ENCODE data around the gene MYO18A. TPM values are rescaled to one million over a fixed set of nuclear protein-coding genes. Genes with fewer than 3 reads are reported as not detected.

MYO18A gene
- total and polyA plus RNA-seq, 10 of the 15 experiments (the other 5 are each of a cell fraction or from before 2014, with no cell fraction given), result 2.9 to 66.0 (median 24.5) TPM

- intact Hi-C loops (cut with micrococcal nuclease; ENCODE audit: unreplicated experiment), result no loop called here
- H2AFZ ChIP-seq (ENCODE audit: control insufficient read depth, low read depth, low read length), result no peak overlapping the region; the same call in 1 of the 2 replicates
- WGBS (ENCODE audit: insufficient coverage, insufficient replicate concordance, low lambda C conversion rate, missing lambda C conversion rate), result 85% methylated on average over 13 of the region's 13 CpGs
- no peak for DNase-seq (ENCODE audit: low read depth, low spot score)
- H3K36me3 ChIP-seq (ENCODE audit: control insufficient read depth in 2 of 2, insufficient read depth in 2 of 2, low read length in 1 of 2), result no peaks in the 10 kb centered on the region; a peak in 1 of 4 replicates
- peak overlapping the region; percentile 5; the same call in 1 of the 2 replicates for H3K9ac ChIP-seq (ENCODE audit: control insufficient read depth, insufficient read depth, low read length)
- in situ Hi-C loops (cut with MboI), result no loop called here
- peak overlapping the region; percentile 48 for H3K27ac ChIP-seq (ENCODE audit: control insufficient read depth, insufficient read depth)
- peaks cover 7% of the 10 kb centered on the region for H3K4me1 ChIP-seq (ENCODE audit: control insufficient read depth, insufficient read depth, low read length)
- H4K20me1 ChIP-seq (ENCODE audit: control insufficient read depth, insufficient read depth), result no peaks in the 10 kb centered on the region
- ATAC-seq, result no peak
- ChIA-PET SMC1A (ENCODE audit: uncharacterized antibody, unreplicated experiment) (interaction anchor here (0.6 to 0.8 kb wide), 2 partner anchors 14 to 16 kb away, joined by 3 read pairs; no protein-coding TSS in a partner anchor), CTCF (interaction anchor here (1.2 kb wide), 1 partner anchor 35 kb away, joined by 4 read pairs; no protein-coding TSS in a partner anchor), RAD21 (ENCODE audit: unreplicated experiment) (interaction anchor here (0.6 kb wide), 1 partner anchor 203 kb away, joined by 3 read pairs; no protein-coding TSS in a partner anchor), POLR2A (no interaction called here)
- BruUV-seq (replicated peaks), result no TSS peak
- TF ChIP-seq HDGF (IDR thresholded peaks at IDR 0.05), result no peak
- TF ChIP-seq BCL11A (IDR thresholded peaks at IDR 0.05; ENCODE audit: low read depth, low read length), result no peak
- TF ChIP-seq SMAD1 (IDR thresholded peaks at IDR 0.05; ENCODE audit: low read depth, partially characterized antibody), result no peak
- TF ChIP-seq SREBF2 (IDR thresholded peaks at IDR 0.05; ENCODE audit: low read length), result no peak
- no peak for TF ChIP-seq GABPA (IDR thresholded peaks at IDR 0.05; ENCODE audit: low read depth)
- TF ChIP-seq RUNX3 (IDR thresholded peaks at IDR 0.05; ENCODE audit: low read length), result no peak
- no peak for TF ChIP-seq ZNF24 (IDR thresholded peaks at IDR 0.05)
- TF ChIP-seq, protein P1, sequence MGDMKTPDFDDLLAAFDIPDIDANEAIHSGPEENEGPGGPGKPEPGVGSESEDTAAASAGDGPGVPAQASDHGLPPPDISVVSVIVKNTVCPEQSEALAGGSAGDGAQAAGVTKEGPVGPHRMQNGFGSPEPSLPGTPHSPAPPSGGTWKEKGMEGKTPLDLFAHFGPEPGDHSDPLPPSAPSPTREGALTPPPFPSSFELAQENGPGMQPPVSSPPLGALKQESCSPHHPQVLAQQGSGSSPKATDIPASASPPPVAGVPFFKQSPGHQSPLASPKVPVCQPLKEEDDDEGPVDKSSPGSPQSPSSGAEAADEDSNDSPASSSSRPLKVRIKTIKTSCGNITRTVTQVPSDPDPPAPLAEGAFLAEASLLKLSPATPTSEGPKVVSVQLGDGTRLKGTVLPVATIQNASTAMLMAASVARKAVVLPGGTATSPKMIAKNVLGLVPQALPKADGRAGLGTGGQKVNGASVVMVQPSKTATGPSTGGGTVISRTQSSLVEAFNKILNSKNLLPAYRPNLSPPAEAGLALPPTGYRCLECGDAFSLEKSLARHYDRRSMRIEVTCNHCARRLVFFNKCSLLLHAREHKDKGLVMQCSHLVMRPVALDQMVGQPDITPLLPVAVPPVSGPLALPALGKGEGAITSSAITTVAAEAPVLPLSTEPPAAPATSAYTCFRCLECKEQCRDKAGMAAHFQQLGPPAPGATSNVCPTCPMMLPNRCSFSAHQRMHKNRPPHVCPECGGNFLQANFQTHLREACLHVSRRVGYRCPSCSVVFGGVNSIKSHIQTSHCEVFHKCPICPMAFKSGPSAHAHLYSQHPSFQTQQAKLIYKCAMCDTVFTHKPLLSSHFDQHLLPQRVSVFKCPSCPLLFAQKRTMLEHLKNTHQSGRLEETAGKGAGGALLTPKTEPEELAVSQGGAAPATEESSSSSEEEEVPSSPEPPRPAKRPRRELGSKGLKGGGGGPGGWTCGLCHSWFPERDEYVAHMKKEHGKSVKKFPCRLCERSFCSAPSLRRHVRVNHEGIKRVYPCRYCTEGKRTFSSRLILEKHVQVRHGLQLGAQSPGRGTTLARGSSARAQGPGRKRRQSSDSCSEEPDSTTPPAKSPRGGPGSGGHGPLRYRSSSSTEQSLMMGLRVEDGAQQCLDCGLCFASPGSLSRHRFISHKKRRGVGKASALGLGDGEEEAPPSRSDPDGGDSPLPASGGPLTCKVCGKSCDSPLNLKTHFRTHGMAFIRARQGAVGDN (IDR thresholded peaks at IDR 0.05), result no peak
- TF ChIP-seq ATF2 (IDR thresholded peaks at IDR 0.05; ENCODE audit: low read length), result no peak
- TF ChIP-seq MTA3 (IDR thresholded peaks at IDR 0.05; ENCODE audit: borderline replicate concordance, low read length), result no peak
- TF ChIP-seq EED (IDR thresholded peaks at IDR 0.05; ENCODE audit: low read depth), result no peak
- no peak for TF ChIP-seq CHD4 (IDR thresholded peaks at IDR 0.05)
- TF ChIP-seq JUNB (IDR thresholded peaks at IDR 0.05), result no peak
- TF ChIP-seq MTA2 (IDR thresholded peaks at IDR 0.05; ENCODE audit: low read depth), result no peak
- no peak for TF ChIP-seq ZNF622 (IDR thresholded peaks at IDR 0.05)
- H3K79me2 ChIP-seq (ENCODE audit: control insufficient read depth, insufficient read depth, low read length), result no peaks in the 10 kb centered on the region
- H3K4me2 ChIP-seq (ENCODE audit: control insufficient read depth, insufficient read depth), result no peak overlapping the region; the same call in 1 of the 2 replicates
- FAIRE-seq, result no peak
- no peaks in the 10 kb centered on the region for H3K27me3 ChIP-seq (replicated peaks in 1 of 2; ENCODE audit: control insufficient read depth in 2 of 2, insufficient read depth in 2 of 2, low read length in 1 of 2)
- H3K9me3 ChIP-seq (replicated peaks; ENCODE audit: control insufficient read depth, insufficient read depth, low read length), result no peaks in the 10 kb centered on the region
- no peak overlapping the region for H3K4me3 ChIP-seq
Observed at GRCh38 chr17:29158488-29159275, 21.5 kb downstream of the MYO18A start.

Measured in GM12878 (cell line).